ENCODE data around the gene MS4A4E.
"Not testable (repeated sequence)": the region's sequence is repeated elsewhere in the genome, so short reads cannot be mapped to it uniquely, and the experiment has no call there.

MS4A4E gene

GRCh38 chr11:60242740-60243239 lies at the start of gene MS4A4E:
TSS of gene MS4A4E (minus strand) at chr11:60243137. CDS start at chr11:60230055, 13,082 bp downstream.
- ChIA-PET POLR2A (no interaction called here), CTCF (no interaction called here)
- TF ChIP-seq CTCF (IDR thresholded peaks at IDR 0.05; ENCODE audit: control extremely low read depth, extremely low read depth, low read depth, missing control alignments), result no peak
- no peak for DNase-seq (ENCODE audit: extremely low spot score)

- ChIA-PET POLR2A (no interaction called here), CTCF (no interaction called here)
- no peak for DNase-seq (ENCODE audit: extremely low spot score)
- TF ChIP-seq CTCF (IDR thresholded peaks at IDR 0.05; ENCODE audit: control extremely low read depth, extremely low read depth, low read depth, missing control alignments), result no peak
Measured at GRCh38 chr11:60292145-60292544, 49.2 kb upstream of the MS4A4E start.

- no peak for TF ChIP-seq CTCF (IDR thresholded peaks at IDR 0.05; ENCODE audit: control extremely low read depth, extremely low read depth, low read depth, missing control alignments)
- ChIA-PET POLR2A (no interaction called here), CTCF (interaction anchor here (1.1 to 1.2 kb wide), 2 partner anchors 23 to 24 kb away, joined by 3 read pairs; no protein-coding TSS in a partner anchor)
- no peak for DNase-seq (ENCODE audit: extremely low spot score)
Measured at GRCh38 chr11:60288531-60288930, 45.6 kb upstream of the MS4A4E start.

GRCh38 chr11:60285411-60286126 lies 42.6 kb upstream of the MS4A4E start:
- DNase-seq (ENCODE audit: extremely low spot score); POLR2A ChIA-PET; CTCF ChIA-PET: not testable (repeated sequence)

GRCh38 chr11:60282286-60282685 lies 39.3 kb upstream of the MS4A4E start:
- CTCF ChIA-PET, result interaction anchor here (1.1 to 1.4 kb wide), 2 partner anchors 30 to 51 kb away, joined by 3 read pairs; no protein-coding TSS in a partner anchor
- POLR2A ChIA-PET, result no interaction called here
- TF ChIP-seq CTCF (IDR thresholded peaks at IDR 0.05; ENCODE audit: control extremely low read depth, extremely low read depth, low read depth, missing control alignments), result no peak
- no peak for DNase-seq (ENCODE audit: extremely low spot score)

- ChIA-PET CTCF (no interaction called here), POLR2A (no interaction called here)
- no peak for TF ChIP-seq CTCF (IDR thresholded peaks at IDR 0.05; ENCODE audit: control extremely low read depth, extremely low read depth, low read depth, missing control alignments)
- no peak for DNase-seq (ENCODE audit: extremely low spot score)
Measured at GRCh38 chr11:60281485-60281884, 38.5 kb upstream of the MS4A4E start.

- no peak for DNase-seq (ENCODE audit: extremely low spot score)
- POLR2A ChIA-PET, result no interaction called here
- CTCF ChIA-PET, result no interaction called here
- no peak for TF ChIP-seq CTCF (IDR thresholded peaks at IDR 0.05; ENCODE audit: control extremely low read depth, extremely low read depth, low read depth, missing control alignments)
Measured at GRCh38 chr11:60280412-60280811, 37.5 kb upstream of the MS4A4E start, which contains the start of gene MS4A4A. TSS of gene MS4A4A (plus strand) at chr11:60280666. CDS start at chr11:60280676, 10 bp downstream.
